Measurements from ENCODE around the gene FARS2.

FARS2 gene

DNA sequence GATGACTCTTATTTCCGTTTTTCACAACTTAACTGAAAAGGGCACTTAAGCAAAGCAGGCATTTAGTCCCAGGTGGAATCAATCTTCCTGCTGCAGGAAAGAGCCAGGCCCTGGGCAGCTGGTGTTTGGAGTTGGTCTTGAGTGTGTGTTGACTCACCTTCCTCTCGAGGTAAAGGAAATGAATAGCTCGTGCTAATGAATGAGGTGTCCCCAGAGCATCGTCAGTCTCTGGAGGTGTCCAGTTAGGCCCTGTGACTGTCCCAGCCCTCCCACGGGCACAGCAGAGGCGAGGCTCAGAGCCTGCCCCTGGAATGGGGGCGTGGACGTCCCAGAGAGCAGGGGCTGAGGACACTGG is 467.7 kb downstream of the FARS2 start:
- DNase-seq (ENCODE audit: low read depth in 2 of 2), result no peak

DNA sequence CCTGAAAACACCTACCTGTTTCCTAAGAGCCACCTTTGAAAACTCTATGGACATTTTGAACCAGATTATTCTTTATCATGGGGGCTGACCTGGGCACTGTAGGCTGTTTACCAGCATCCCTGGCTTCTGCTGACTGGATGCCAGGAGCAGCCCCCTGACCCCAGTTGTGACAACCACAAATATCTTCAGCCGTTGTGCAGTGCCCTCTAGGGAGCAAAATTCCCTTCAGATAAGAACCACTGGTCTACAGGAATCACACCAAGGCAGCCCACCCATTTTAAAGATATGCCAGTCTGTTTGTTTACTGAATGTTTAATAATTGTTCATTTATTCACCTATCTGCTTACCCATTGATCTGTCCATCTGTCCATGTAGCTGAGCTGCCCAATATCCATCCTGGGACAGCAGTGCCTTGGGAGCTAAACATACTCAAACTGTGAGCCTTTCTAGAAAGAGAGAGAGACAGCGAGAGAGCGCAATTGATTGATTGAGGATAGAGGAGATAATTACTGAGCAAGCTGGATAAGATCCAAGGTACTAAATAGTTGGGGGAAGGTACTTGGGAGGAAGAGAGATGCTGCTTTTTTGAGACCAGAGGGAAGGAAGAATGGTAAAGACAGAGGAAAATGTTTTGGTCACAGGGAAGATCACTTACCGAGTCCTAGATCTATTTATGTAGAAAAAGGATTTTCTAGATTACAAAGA is 468.7 kb downstream of the FARS2 start:
- DNase-seq (ENCODE audit: low read depth in 2 of 2), result no peak

DNA sequence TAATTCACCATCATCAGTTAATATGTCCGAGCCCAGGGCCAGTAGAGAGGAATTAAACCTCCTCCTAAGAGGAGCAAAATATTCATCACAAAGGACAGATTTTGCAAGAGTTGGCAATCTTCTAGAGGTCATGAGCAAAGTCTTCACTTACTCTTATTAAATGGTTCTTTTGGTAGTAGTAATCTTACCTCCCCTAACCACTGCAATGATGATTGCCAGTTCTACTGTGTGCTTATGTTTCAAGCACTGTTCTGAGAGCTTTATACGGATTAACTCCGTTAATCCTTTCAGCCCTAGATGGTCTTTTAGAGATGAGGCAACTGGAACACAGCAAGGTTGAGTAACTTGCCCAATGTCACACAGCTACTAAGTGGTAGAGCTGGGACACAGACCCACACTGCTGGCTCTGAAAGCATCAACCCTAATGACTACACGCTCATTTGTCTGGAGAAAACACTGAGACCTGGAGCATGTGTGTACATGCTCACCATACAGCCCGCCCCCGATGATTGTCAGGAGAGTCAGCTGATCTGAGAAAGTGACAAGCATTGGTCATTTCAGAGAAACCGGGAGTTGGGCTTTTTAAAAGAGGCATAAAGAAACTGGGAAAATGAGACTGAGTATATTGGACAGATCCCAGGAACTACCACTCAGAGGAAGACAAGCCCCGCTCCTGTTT is 469.4 kb downstream of the FARS2 start:
- no peak for DNase-seq (ENCODE audit: low read depth in 2 of 2)

DNA sequence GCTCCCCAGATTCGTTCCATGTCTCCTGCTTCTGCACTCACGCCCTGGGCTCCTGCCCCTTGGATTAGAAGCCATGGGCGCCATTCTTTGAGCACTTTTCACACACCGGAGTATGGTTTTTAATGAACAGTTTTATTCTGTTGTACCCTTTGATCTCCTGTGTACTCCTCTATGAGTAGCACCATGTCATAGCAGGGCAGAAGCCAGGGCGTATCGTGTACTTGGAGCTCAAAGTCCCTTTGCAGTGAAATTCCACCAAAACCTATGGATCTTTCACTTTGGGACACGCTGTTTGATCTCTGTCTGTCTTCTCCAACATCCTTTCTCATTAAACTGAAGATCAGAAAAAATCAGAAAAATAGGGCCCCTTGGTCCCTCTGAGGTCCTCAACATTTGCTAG is 470.1 kb downstream of the FARS2 start:
- DNase-seq (ENCODE audit: low read depth in 2 of 2), result no peak

DNA sequence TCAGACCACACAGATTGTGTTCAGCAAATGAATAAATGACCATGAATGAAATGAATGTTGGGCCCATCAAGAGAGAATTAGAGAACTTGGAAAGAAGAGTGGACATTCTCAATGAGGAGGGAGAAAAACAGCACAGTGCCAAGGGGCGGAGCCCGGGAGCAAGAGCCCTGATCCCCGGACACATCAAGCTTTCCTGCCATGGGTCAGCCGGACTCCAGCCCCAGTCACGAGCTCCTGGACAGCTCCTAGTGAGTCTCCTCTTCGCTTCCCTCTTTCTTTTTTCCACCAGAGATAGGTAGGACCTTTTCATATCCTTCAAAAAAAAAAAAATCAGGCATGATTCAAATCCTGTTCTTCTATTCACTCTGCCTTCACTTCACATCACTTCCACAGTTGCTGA is 471.2 kb downstream of the FARS2 start:
- DNase-seq (ENCODE audit: low read depth in 2 of 2), result no peak

DNA sequence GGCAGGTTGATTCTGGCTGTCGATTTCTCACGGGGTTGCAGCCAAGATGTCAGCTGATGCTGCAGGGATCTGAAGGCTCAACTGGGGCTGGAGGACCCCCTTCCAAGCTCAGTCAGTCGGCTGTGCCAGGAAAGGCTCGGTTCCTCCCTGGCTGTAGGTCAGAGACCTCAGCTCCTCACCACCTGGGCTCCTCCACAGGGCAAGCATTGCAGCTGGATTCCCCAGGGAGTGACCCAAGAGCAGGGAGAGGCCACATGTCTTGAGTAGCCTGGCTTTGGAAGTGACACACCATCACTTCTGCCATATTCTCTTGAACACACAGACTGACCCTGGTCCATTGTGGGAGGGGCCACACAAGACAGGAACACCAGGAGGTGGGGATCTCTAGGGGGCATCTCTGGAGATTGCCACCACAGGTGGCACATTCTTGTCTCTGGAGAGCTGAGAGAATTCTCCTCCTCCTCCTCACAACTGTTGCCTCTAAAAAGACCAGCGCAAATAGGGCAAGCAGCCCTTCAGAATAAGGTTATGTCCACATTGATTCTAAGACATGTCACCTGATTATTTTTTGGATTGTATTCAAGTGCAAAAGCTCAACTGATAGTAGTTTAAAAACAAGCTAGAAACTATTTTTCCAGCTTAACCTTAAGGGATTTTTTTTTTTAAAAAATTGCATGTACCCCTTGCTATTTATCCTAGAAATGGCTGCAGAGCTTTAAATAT is 474.9 kb downstream of the FARS2 start:
- no peak for DNase-seq (ENCODE audit: low read depth in 2 of 2)

DNA sequence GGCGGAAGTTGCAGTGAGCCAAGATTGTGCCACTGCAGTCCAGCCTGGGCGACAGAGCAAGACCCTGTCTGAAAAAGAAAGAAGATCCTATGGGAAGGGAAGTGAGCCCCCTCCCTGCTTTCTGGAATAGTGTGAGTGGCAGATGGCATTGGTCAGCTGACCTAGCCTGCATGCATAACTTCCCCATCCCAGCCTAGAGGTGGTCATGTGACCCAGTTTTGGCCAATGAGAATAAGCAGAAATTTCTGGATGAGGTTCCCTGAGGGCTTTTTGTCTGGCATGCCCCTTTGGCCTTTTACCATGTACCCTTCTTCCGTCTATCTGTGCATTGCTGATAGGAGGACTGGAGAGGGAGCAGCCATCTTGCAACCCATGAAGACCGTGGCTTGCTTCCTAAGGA is 476.1 kb downstream of the FARS2 start:
- DNase-seq (ENCODE audit: low read depth in 2 of 2), result no peak

DNA sequence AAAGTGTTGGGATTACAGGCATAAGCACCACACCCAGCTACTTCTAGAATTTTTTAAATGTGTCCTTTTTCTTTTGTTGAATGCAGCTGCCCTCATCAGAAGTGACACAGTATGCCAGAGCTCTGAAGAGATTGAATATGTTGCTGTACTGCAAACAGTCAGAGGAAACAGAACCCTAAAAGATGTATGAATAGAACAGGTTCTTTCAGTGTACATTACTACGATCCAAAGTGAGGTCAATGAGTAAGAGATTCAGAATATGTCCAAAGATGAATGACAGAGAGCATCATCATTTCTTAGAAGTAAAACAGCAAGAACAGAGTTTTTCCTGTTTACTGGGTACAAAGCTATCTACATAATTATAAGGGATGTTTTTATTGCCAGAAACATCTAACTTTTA is 476.9 kb downstream of the FARS2 start:
- DNase-seq (ENCODE audit: low read depth in 2 of 2), result no peak

DNA sequence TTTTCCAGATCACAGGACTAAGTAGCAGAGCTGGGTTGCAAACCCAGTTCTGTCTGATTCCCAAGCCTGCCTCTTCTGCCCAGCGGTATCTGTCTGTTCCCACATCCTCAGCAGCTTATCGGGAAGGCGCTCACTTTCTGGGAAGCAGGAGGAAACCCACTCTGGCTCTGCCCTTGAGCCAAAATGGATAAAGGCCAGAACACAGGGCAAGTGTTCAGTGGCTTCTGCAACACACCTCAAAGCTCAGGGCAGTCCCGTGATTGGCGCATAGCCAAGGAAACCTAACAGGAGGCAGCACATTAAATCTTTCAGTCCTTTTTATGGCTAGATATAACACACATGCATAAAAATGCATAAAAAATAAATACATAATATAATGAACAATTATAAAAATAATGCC is 483.2 kb downstream of the FARS2 start:
- no peak for DNase-seq (ENCODE audit: low read depth in 2 of 2)

DNA sequence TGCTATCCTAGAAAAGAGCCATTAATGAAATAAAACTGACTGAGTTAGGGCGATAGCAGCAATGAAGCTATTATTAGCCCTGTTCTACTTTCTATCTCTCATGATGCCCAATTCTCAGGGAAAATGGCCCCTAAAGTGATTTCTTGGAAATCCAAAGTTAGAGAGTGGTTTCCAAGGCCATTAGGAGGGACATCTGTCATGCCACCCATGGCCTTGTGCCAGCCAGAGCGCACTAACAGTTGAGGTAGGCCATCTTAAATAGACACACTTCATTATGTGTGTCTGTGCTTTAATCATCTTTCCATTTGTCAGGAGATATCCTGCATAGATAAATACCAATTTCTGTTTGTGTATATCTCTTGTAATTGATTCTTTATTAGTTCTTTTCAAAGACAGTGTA is 483.8 kb downstream of the FARS2 start:
- no peak for DNase-seq (ENCODE audit: low read depth in 2 of 2)

DNA sequence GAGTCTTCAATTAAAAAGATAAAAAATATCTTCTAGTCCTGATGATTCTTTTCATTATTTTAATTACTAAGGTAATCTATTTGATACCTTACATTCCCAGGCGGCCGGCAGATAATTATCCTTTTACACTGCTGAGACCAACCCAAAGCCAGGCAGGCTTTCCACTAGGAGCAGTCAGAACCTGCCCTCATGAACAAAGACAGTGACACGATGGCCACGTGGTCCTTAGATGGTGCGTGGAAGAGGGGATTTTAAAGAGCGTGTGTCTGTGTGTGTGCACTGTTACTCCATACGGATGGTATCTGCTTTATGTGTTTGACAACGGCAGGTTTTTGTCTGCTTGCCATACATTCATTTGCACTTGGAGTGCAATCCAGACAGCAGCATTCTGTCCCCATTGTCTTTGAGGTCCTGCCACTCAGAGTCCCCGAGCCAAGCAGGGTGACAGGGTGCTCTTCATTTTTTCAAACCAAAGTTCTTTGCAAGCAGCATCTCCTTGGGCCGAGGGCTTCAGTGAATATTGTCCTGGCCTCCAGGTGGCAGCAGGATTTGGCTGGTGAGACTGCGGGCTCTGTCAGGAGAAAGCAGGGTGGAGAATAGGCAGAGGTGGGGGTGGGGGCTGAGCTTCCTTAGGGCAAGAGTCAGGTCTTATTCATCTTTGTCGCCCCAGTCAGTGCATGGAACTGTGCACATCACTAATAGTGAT is 484.9 kb downstream of the FARS2 start:
- DNase-seq (ENCODE audit: low read depth in 2 of 2), result no peak

DNA sequence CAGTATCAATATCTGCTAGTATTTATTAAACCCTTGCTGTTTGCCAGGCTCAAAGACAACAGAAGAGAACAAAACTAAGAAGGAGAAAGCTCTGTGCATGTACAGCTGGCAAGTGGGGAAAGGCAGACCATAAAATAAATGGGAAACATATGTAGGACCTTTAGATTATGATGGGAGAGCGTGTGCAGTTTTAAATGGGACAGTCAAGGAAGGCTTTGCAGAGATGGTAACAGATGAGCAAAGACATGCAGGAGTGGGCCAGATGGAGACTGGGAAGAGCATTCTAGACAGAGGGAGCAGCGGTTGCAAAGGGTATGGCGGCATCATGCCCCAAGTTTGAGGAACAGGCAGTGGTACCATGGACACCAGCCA is 485.4 kb downstream of the FARS2 start:
- DNase-seq (ENCODE audit: low read depth in 2 of 2), result no peak

DNA sequence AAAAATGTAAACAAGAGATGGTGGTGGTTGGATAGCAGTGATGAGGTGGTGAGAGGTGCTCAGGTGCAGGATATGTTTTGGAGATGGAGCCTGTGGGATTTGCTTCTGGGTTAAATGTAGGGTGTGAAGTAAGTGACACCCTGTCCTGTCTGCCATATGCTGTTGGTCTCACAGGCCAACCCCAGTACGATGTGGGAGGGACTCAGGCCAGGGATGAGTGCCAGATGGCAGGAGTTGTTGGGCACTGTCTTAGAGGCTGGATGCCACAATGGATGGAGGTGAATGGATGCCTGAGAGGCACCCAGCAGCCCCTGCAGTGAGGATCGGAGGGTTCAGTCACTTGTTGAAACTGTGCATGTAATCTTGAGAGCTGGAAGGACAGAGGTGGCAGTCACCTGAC is 486.1 kb downstream of the FARS2 start:
- no peak for DNase-seq (ENCODE audit: low read depth in 2 of 2)

DNA sequence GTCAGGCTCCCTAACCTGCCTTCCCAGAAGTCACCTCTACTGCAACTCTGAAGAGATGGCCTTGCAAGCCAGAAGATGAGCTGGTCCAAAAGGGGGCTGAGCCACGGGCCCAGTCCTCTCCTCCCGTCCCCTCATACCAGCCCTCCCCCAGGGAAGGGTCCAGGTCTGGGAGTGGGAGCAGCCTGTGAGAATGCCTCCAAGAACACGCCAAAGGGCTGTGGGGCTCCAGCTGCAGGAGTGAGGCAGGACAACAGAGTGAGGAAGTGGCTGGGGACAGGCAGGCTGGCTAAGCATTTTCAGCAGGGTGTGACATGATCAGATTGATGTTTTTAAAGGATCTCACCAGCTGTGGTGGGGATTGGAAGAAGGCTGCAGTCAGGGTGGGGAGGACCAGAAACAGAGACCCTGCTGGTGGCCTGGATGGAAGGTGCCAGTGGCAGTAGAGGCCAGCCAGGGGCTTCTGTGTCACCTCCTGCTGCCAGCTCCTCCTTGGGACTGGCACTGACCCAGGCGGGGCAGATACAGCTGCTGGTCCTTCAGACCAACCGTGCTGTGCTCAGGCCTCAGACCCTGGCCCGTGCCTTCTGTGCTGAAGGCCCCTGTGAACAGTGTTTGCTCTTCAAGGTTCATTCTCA is 487.8 kb downstream of the FARS2 start:
- DNase-seq (ENCODE audit: low read depth in 2 of 2), result no peak

DNA sequence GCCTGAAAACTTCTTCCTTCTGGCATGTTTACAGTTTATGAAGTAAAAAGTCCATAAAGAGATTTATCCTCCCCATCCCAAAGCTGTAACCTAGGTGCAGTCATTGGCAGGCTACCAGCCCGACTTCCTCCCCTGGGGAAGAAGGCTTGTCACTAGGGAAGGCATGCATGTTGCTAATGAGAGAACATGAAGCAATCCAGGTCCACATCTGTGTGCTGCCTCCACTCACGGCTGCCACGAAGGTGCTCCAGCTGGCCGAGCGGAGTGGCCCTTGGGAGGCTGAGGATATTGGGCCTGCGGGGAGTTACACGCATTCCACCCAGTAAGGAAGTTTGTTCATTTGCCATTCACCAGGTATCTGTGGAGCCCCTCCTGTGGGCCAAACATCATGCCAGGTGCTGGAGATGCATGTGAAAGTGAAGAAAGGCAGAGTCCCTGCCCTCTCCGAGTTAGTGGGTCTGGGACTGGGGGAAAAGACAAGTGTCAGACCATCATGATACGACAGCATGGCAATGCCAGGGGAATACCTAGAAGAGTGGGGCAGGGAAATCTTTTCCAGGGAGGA is 488.4 kb downstream of the FARS2 start:
- DNase-seq (ENCODE audit: low read depth in 2 of 2), result no peak

DNA sequence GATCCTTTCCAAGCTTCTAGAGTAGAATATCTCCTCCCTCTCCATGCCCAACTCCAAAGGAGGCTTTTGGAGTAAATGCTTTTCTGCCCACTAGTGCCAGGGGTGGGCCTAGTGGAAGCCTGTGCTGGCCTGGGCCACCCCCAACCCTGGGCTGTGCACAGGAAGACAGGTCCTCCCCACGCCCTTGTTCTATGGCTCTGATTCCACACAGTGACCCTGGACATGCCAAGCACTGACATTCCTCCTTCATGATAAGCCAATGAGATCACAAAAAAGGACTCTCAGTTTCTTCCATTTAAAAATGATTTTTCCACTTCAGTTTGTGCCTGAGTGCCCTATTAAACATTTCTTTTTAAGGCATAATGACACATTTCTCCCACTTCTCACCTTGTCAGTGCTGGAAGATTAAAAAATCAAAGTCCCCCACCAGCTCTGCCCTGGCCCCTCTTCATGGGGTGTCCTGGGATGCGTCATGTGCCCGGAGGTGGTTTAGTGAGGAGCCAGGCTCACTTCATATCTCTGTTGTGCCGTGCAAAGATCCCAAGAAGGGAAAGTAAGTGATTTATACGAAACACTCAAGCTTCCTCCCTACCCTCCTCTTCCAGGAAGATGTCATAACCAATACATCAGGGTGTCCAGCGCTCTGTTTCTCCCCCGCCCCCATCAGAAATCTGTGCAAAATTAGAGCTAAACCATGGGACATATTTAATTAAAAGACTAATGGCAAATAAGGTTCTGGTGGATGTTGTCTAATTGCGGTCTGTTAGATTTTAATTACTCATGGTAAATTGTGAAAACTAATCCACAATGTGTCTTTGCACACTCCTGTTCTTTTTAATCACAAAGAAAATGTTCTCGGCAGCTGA is 490.4 kb downstream of the FARS2 start:
- no peak for DNase-seq (ENCODE audit: low read depth in 2 of 2)

DNA sequence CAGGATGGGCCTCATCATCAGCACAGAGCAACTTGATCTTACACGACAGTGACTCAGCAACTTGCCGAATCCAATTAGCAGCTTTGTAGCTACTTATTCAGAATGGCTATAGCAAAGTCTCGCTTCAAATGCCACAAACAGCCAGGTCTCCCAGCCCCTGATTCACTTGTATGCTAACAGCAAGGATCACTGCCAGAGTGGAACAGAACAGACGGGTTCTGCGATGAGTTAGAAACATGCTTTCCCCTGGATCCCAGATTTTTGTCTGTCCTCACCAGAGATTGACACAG is 491.0 kb downstream of the FARS2 start:
- DNase-seq (ENCODE audit: low read depth in 2 of 2), result no peak

DNA sequence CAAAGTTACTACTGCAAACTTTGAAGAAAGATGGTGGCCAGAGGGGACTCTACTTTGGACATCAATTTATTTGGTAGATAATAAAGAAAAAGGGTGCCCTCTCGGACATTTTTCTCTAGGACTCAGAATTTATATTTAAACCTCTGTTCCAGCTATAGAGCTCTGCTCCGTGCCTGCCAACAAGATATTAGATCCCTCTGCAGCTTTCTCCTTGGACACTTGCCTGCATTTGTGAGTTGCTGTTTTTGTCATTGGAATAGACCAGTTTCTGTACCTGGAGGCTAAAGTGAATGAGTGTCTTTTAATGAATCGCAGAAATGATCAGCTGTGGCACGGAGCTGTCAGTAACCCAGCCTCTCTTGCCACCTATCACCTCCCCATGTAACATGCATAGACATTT is 491.9 kb downstream of the FARS2 start:
- DNase-seq (ENCODE audit: low read depth in 2 of 2), result no peak

DNA sequence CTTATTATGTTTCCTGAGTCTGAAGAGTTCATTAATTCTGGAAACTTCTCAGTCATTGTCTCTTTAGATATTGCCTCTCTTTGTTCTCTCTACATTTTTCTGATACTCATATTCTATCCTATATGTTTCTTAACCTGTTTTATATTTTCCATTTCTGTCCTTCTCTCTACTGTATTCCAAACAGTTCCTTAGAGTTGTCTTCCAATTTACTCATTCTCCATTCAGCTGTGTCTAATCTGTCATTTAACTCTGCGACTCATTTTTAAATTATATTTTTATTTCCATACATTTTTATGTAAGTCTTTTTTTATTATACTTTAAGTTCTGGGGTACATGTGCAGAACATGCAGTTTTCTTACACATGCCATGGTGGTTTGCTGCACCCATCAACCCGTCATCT is 493.6 kb downstream of the FARS2 start:
- DNase-seq (ENCODE audit: low read depth in 2 of 2), result no peak

DNA sequence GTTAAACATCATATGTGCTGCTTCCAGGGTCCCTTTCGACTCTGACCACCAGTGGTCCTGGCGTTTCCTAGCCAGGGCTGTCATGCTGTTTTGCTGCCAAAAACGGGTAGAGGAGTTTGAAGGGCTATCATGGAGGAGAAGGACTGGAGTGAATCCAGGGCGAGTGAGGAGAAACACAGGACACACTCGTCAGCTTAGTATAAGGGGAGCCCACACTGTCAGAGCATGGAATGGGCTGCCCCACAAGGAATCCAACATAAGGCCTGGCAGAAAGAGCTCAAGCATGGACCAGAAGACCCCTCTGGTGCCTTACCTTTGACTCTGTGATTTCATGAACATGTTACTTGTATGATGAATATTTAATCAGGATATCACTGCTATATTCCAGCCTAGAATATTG is 498.3 kb downstream of the FARS2 start:
- DNase-seq (ENCODE audit: low read depth in 2 of 2), result no peak

DNA sequence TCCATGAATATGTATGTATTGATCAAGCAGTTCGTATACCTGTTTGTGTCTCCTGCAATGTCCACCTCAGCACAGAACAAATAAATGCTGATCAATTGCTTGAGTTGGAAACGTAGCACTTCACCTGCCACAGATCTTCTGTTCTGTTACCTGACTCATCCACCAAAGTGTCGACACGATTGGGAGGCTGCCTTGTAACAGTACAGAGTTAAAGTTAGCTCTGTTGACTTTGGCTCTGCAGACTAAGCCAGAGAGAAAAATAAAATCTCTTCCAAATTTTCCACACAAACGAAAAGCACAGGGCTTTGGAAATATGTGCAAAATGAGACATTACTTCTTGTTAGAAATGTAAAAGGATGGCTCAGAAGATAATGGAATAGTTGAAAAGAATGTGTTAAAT is 500.1 kb downstream of the FARS2 start:
- no peak for DNase-seq (ENCODE audit: low read depth in 2 of 2)

Measured in stimulated activated CD4-positive, alpha-beta T cell treated with anti-CD3 and anti-CD28 coated beads, Interleukin-12 subunit alpha, Interleukin-12 subunit beta, amount 100 ng/mL, for 24 hours (primary cell).